Measurements from ENCODE around the gene SUCO. TPM values are rescaled to one million over a fixed set of nuclear protein-coding genes. Genes with fewer than 3 reads are reported as not detected.

Gene SUCO
- total RNA-seq, 2 donors from 2014 or later, result 19.5 to 43.5 TPM

GRCh38 chr1:172605641-172606040 is 72.7 kb downstream of the SUCO start:
- no peak for ATAC-seq (ENCODE audit: insufficient number of reproducible peaks, low FRiP score, low read depth)
- no peak overlapping the region for H3K27ac ChIP-seq

GRCh38 chr1:172607145-172607544 is 74.2 kb downstream of the SUCO start:
- ATAC-seq (ENCODE audit: insufficient number of reproducible peaks, low FRiP score, low read depth) (no peak), DNase-seq (ENCODE audit: low spot score) (no peak)
- no peak overlapping the region for H3K4me3 ChIP-seq
- no peaks in the 10 kb centered on the region for H3K27me3 ChIP-seq (replicated peaks; ENCODE audit: insufficient read depth)
- no peak for TF ChIP-seq CTCF (IDR thresholded peaks at IDR 0.05)
- H3K27ac ChIP-seq, result no peak overlapping the region
- no peaks in the 10 kb centered on the region for H3K9me3 ChIP-seq
- no peaks in the 10 kb centered on the region for H3K4me1 ChIP-seq (ENCODE audit: control insufficient read depth in 1 of 2, low read depth in 2 of 2)
- peaks cover 9% of the 10 kb centered on the region for H3K36me3 ChIP-seq

More at GRCh38 chr1:172605641-172606040, 72.7 kb downstream of the SUCO start:
- Histone ChIP-seq H3K9me3 (no peaks in the 10 kb centered on the region), H3K4me3 (no peak overlapping the region), H3K27me3 (replicated peaks; ENCODE audit: insufficient read depth) (no peaks in the 10 kb centered on the region), H3K4me1 (ENCODE audit: control insufficient read depth in 1 of 2, low read depth in 2 of 2) (no peaks in the 10 kb centered on the region), H3K36me3 (peaks cover 13% of the 10 kb centered on the region)
- no peak for TF ChIP-seq CTCF (IDR thresholded peaks at IDR 0.05)
- no peak for DNase-seq (ENCODE audit: low spot score)

GRCh38 chr1:172608098-172608601 is 75.2 kb downstream of the SUCO start:
- Histone ChIP-seq H3K4me1 (ENCODE audit: control insufficient read depth in 1 of 2, low read depth in 2 of 2) (no peaks in the 10 kb centered on the region), H3K27me3 (replicated peaks; ENCODE audit: insufficient read depth) (no peaks in the 10 kb centered on the region), H3K9me3 (no peaks in the 10 kb centered on the region), H3K36me3 (peaks cover 9% of the 10 kb centered on the region), H3K27ac (no peak overlapping the region), H3K4me3 (no peak overlapping the region)
- ATAC-seq (ENCODE audit: insufficient number of reproducible peaks, low FRiP score, low read depth) (no peak), DNase-seq (ENCODE audit: low spot score) (no peak)
- TF ChIP-seq CTCF (IDR thresholded peaks at IDR 0.05), result no peak

GRCh38 chr1:172609528-172609927 is 76.6 kb downstream of the SUCO start:
- H3K9me3 ChIP-seq, result no peaks in the 10 kb centered on the region
- no peak for ATAC-seq (ENCODE audit: insufficient number of reproducible peaks, low FRiP score, low read depth)
- no peak for TF ChIP-seq CTCF (IDR thresholded peaks at IDR 0.05)
- peaks cover 4% of the 10 kb centered on the region for H3K36me3 ChIP-seq
- no peaks in the 10 kb centered on the region for H3K4me1 ChIP-seq (ENCODE audit: control insufficient read depth in 1 of 2, low read depth in 2 of 2)
- no peaks in the 10 kb centered on the region for H3K27me3 ChIP-seq (replicated peaks; ENCODE audit: insufficient read depth)
- H3K27ac ChIP-seq, result no peak overlapping the region
- H3K4me3 ChIP-seq, result no peak overlapping the region
- no peak for DNase-seq (ENCODE audit: low spot score)

- Histone ChIP-seq H3K4me3 (no peak overlapping the region), H3K27me3 (replicated peaks; ENCODE audit: insufficient read depth) (no peaks in the 10 kb centered on the region), H3K4me1 (ENCODE audit: control insufficient read depth in 1 of 2, low read depth in 2 of 2) (no peaks in the 10 kb centered on the region), H3K36me3 (peaks cover 4% of the 10 kb centered on the region), H3K9me3 (no peaks in the 10 kb centered on the region), H3K27ac (no peak overlapping the region)
- ATAC-seq (ENCODE audit: insufficient number of reproducible peaks, low FRiP score, low read depth), result no peak
- no peak for TF ChIP-seq CTCF (IDR thresholded peaks at IDR 0.05)
- DNase-seq (ENCODE audit: low spot score), result no peak
Observed at GRCh38 chr1:172612478-172612877, 79.5 kb downstream of the SUCO start.

All from thoracic aorta (tissue), 2 donors.